Activated naive CD4-positive, alpha-beta T cell treated with anti-CD3 and anti-CD28 coated beads for 36 hours (primary cell): ENCODE results near the gene DGKA. TPM values are rescaled to one million over a fixed set of nuclear protein-coding genes. Genes with fewer than 3 reads are reported as not detected.
"Not testable (repeated sequence)": the region's sequence is repeated elsewhere in the genome, so short reads cannot be mapped to it uniquely, and the experiment has no call there.

Source experiments
- CTCF ChIA-PET: fragments of 350-600 bp; sonication (Branson Sonifier 250); formaldehyde crosslinking; loops from one replicate; lab custom pipeline; 2021; ENCODE audit warnings: antibody characterized with exemption; lab: Charles Lee
- DNase-seq: peaks from one replicate; pipeline ENCODE4 v3.0.0-alpha.2; 2020
- H3K27ac Mint-ChIP-seq: one replicate; pipeline ENCODE4 v1.8.0; 2021; ENCODE audit warnings: mild to moderate bottlenecking, mixed read lengths
- H3K27me3 Mint-ChIP-seq: one replicate; pipeline ENCODE4 v1.8.0; 2021; ENCODE audit warnings: low read depth, mixed read lengths
- H3K36me3 Mint-ChIP-seq: one replicate; pipeline ENCODE4 v1.8.0; 2021; ENCODE audit warnings: low read depth, mixed read lengths
- H3K4me1 Mint-ChIP-seq: one replicate; pipeline ENCODE4 v1.8.0; 2021; ENCODE audit warnings: low read depth, mixed read lengths
- H3K4me3 Mint-ChIP-seq: one replicate; pipeline ENCODE4 v1.8.0; 2021; ENCODE audit warnings: mild to moderate bottlenecking, moderate library complexity, mixed read lengths
- H3K9me3 Mint-ChIP-seq: one replicate; pipeline ENCODE4 v1.8.0; 2021; ENCODE audit warnings: mixed read lengths
- intact Hi-C: fragments of 100-400 bp; cut with micrococcal nuclease; formaldehyde crosslinking; loops from one replicate; pipeline ENCODE4 v1.15.1; 2023
- total RNA-seq, 2 experiments: library from RNA; stranded (reverse); gene quantifications; one replicate each; pipeline ENCODE4 v1.2.3, GENCODE V29; 2021

Gene DGKA
- total RNA-seq, 2 experiments from 2014 or later = 285 to 331 TPM

GRCh38 chr12:55972456-55972855, 41.5 kb downstream of the DGKA start:
- no peaks in the 10 kb centered on the region for H3K9me3 Mint-ChIP-seq
- no peaks in the 10 kb centered on the region for H3K27me3 Mint-ChIP-seq
- no peak overlapping the region for H3K27ac Mint-ChIP-seq
- intact Hi-C loops = loop anchor here (2.0 to 10.0 kb wide), 2 partner anchors 216 to 362 kb away; partner anchors contain the start of genes IL23A, PAN2 and SMARCC2
- peaks cover 29% of the 10 kb centered on the region for H3K36me3 Mint-ChIP-seq
- CTCF ChIA-PET = no interaction called here
- no peak for DNase-seq
- H3K4me3 Mint-ChIP-seq = no peak overlapping the region
- H3K4me1 Mint-ChIP-seq = peaks cover 30% of the 10 kb centered on the region

- CTCF ChIA-PET = interaction anchor here (0.8 to 2.7 kb wide), 9 partner anchors 10 to 235 kb away, joined by 3 to 18 read pairs (median 8); partner anchors contain the start of gene ZC3H10
- peak; percentile 8 for DNase-seq
- no peak overlapping the region for H3K27ac Mint-ChIP-seq
- H3K9me3 Mint-ChIP-seq = no peaks in the 10 kb centered on the region
- intact Hi-C loops = loop anchor here (1.0 to 10.0 kb wide), 14 partner anchors 17 to 362 kb away; partner anchors contain the start of genes BLOC1S1, DNAJC14, IL23A and MYL6B
- H3K4me3 Mint-ChIP-seq = no peak overlapping the region
- H3K36me3 Mint-ChIP-seq = peaks cover 23% of the 10 kb centered on the region
- H3K4me1 Mint-ChIP-seq = peaks cover 27% of the 10 kb centered on the region
- H3K27me3 Mint-ChIP-seq = no peaks in the 10 kb centered on the region
Measured at GRCh38 chr12:55972911-55973598, 42.1 kb downstream of the DGKA start.

- no peak within 1 kb of the TSS for H3K27ac Mint-ChIP-seq
- DNase-seq = peak; percentile 99
- no peaks in the 10 kb centered on the region for H3K27me3 Mint-ChIP-seq
- intact Hi-C loops = loop anchor here (1.0 to 10.0 kb wide), 16 partner anchors 7 to 361 kb away; partner anchors contain the start of genes BLOC1S1, CDK2, DNAJC14 and IL23A
- no peak within 1 kb of the TSS for H3K4me3 Mint-ChIP-seq
- peaks cover 24% of the 10 kb centered on the region for H3K4me1 Mint-ChIP-seq
- H3K9me3 Mint-ChIP-seq = no peaks in the 10 kb centered on the region
- peaks cover 18% of the 10 kb centered on the region for H3K36me3 Mint-ChIP-seq
- CTCF ChIA-PET = interaction anchor here (0.6 to 2.7 kb wide), 14 partner anchors 10 to 287 kb away, joined by 3 to 18 read pairs (median 4); partner anchors contain the start of gene ZC3H10
Measured at GRCh38 chr12:55973599-55974307, 42.8 kb downstream of the DGKA start, which contains the start of gene RAB5B. TSS of gene RAB5B (plus strand) at chr12:55974078. CDS start at chr12:55986961, 12,883 bp downstream.

- peaks cover 23% of the 10 kb centered on the region for H3K4me1 Mint-ChIP-seq
- intact Hi-C loops = loop anchor here (1.0 to 10.0 kb wide), 3 partner anchors 8 to 360 kb away; partner anchors contain the start of genes CDK2, IL23A, PAN2 and PMEL
- H3K9me3 Mint-ChIP-seq = no peaks in the 10 kb centered on the region
- H3K36me3 Mint-ChIP-seq = peaks cover 16% of the 10 kb centered on the region
- H3K27ac Mint-ChIP-seq = no peak overlapping the region
- CTCF ChIA-PET = interaction anchor here (0.6 to 2.7 kb wide), 17 partner anchors 9 to 288 kb away, joined by 3 to 18 read pairs (median 4); partner anchors contain the start of genes PA2G4 and ZC3H10
- H3K27me3 Mint-ChIP-seq = no peaks in the 10 kb centered on the region
- H3K4me3 Mint-ChIP-seq = no peak overlapping the region
- peak; percentile 59 for DNase-seq
Measured at GRCh38 chr12:55974308-55974730, 43.4 kb downstream of the DGKA start.

GRCh38 chr12:55978393-55978792, 47.4 kb downstream of the DGKA start:
- CTCF ChIA-PET = no interaction called here
- Mint-ChIP-seq H3K27me3 (no peaks in the 10 kb centered on the region), H3K27ac (no peak overlapping the region), H3K9me3 (no peaks in the 10 kb centered on the region), H3K36me3 (peaks cover 5% of the 10 kb centered on the region), H3K4me1 (peaks cover 24% of the 10 kb centered on the region), H3K4me3 (no peak overlapping the region)
- intact Hi-C loops = loop anchor here (10.0 kb wide), 1 partner anchor 356 kb away; the partner anchor contains the start of genes IL23A and PAN2
- no peak for DNase-seq

- DNase-seq = no peak
- Mint-ChIP-seq H3K27me3 (no peaks in the 10 kb centered on the region), H3K4me3 (no peak overlapping the region), H3K27ac (no peak overlapping the region), H3K36me3 (peaks cover 7% of the 10 kb centered on the region), H3K4me1 (peaks cover 24% of the 10 kb centered on the region), H3K9me3 (no peaks in the 10 kb centered on the region)
- CTCF ChIA-PET = no interaction called here
- intact Hi-C loops = loop anchor here (10.0 kb wide), 1 partner anchor 356 kb away; the partner anchor contains the start of genes IL23A and PAN2
Measured at GRCh38 chr12:55979069-55979468, 48.1 kb downstream of the DGKA start.

GRCh38 chr12:55981882-55982281, 50.9 kb downstream of the DGKA start:
- DNase-seq, H3K4me3 Mint-ChIP-seq, H3K27me3 Mint-ChIP-seq, H3K9me3 Mint-ChIP-seq, intact Hi-C loops, H3K36me3 Mint-ChIP-seq, H3K27ac Mint-ChIP-seq: not testable (repeated sequence)
- H3K4me1 Mint-ChIP-seq = peaks cover 19% of the 10 kb centered on the region
- CTCF ChIA-PET = interaction anchor here (0.6 to 4.1 kb wide), 7 partner anchors 7 to 1025 kb away, joined by 3 to 39 read pairs (median 4); partner anchors contain the start of genes RAB5B and SUOX

- intact Hi-C loops = no loop called here
- Mint-ChIP-seq H3K27me3 (no peaks in the 10 kb centered on the region), H3K9me3 (no peaks in the 10 kb centered on the region), H3K36me3 (peaks cover 8% of the 10 kb centered on the region), H3K27ac (no peak overlapping the region), H3K4me3 (no peak overlapping the region), H3K4me1 (peaks cover 18% of the 10 kb centered on the region)
- CTCF ChIA-PET = interaction anchor here (0.6 to 4.1 kb wide), 8 partner anchors 8 to 1025 kb away, joined by 3 to 39 read pairs (median 4); partner anchors contain the start of genes RAB5B and SUOX
- DNase-seq = no peak
Measured at GRCh38 chr12:55982319-55982936, 51.5 kb downstream of the DGKA start.

GRCh38 chr12:55983232-55983842, 52.4 kb downstream of the DGKA start:
- H3K4me3 Mint-ChIP-seq = no peak overlapping the region
- CTCF ChIA-PET = interaction anchor here (0.5 to 4.1 kb wide), 8 partner anchors 9 to 1658 kb away, joined by 3 to 39 read pairs (median 4); partner anchors contain the start of genes RAB5B and SUOX
- intact Hi-C loops = no loop called here
- H3K27me3 Mint-ChIP-seq = no peaks in the 10 kb centered on the region
- H3K36me3 Mint-ChIP-seq = peaks cover 8% of the 10 kb centered on the region
- H3K9me3 Mint-ChIP-seq = no peaks in the 10 kb centered on the region
- no peak for DNase-seq
- H3K27ac Mint-ChIP-seq = no peak overlapping the region
- H3K4me1 Mint-ChIP-seq = peaks cover 14% of the 10 kb centered on the region

- H3K4me1 Mint-ChIP-seq = peaks cover 6% of the 10 kb centered on the region
- H3K27ac Mint-ChIP-seq = no peak overlapping the region
- H3K9me3 Mint-ChIP-seq = no peaks in the 10 kb centered on the region
- H3K4me3 Mint-ChIP-seq = no peak overlapping the region
- CTCF ChIA-PET = interaction anchor here (1.3 to 4.1 kb wide), 3 partner anchors 11 to 246 kb away, joined by 3 to 39 read pairs (median 18); partner anchors contain the start of genes RAB5B and SUOX
- intact Hi-C loops = no loop called here
- H3K27me3 Mint-ChIP-seq = no peaks in the 10 kb centered on the region
- DNase-seq = no peak
- peaks cover 10% of the 10 kb centered on the region for H3K36me3 Mint-ChIP-seq
Measured at GRCh38 chr12:55984861-55985260, 53.9 kb downstream of the DGKA start.

- DNase-seq = no peak
- Mint-ChIP-seq H3K36me3 (peaks cover 10% of the 10 kb centered on the region), H3K9me3 (no peaks in the 10 kb centered on the region), H3K4me3 (no peak overlapping the region), H3K27me3 (no peaks in the 10 kb centered on the region), H3K4me1 (peaks cover 6% of the 10 kb centered on the region), H3K27ac (no peak overlapping the region)
- CTCF ChIA-PET = interaction anchor here (1.3 to 4.1 kb wide), 3 partner anchors 11 to 246 kb away, joined by 3 to 39 read pairs (median 18); partner anchors contain the start of genes RAB5B and SUOX
- intact Hi-C loops = no loop called here
Measured at GRCh38 chr12:55985341-55985740, 54.4 kb downstream of the DGKA start.
